ENCODE measurements around the gene BARHL2. TPM values are rescaled to one million over a fixed set of nuclear protein-coding genes. Genes with fewer than 3 reads are reported as not detected.

BARHL2 gene
- total RNA-seq, 1 experiment from 2014 or later = not detected

DNA sequence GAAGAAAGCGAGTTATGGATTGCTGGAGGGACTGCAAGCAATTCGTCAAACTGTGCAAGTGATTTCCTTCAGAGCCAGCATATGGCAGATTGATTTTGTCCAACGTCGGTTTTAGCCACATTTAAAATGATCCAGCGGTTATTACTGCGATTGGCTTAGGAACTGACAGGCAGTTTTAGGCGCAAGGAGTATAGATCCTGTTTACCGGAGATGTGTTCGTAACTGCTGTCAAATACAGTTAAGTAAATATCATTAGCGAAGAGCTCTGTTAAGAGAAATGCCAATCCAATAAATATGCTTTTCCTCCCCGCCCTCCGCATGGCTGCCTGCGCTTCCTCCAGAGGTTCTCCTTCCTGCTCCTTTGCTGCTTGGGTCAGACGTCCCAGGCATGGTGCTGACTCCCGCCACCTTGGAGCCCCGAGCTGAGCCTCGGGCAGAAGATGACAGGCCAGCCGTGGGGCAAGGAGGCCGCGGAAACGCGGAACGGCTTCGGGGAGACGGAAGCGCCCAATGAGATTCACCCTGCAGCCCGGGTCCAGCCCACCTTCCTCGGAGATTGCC, 9.4 kb upstream of the BARHL2 start:
- CTCF ChIA-PET = no interaction called here
- H3K4me3 Mint-ChIP-seq (ENCODE audit: low read depth, unreplicated experiment) = no peak overlapping the region
- TF ChIP-seq, protein P1, sequence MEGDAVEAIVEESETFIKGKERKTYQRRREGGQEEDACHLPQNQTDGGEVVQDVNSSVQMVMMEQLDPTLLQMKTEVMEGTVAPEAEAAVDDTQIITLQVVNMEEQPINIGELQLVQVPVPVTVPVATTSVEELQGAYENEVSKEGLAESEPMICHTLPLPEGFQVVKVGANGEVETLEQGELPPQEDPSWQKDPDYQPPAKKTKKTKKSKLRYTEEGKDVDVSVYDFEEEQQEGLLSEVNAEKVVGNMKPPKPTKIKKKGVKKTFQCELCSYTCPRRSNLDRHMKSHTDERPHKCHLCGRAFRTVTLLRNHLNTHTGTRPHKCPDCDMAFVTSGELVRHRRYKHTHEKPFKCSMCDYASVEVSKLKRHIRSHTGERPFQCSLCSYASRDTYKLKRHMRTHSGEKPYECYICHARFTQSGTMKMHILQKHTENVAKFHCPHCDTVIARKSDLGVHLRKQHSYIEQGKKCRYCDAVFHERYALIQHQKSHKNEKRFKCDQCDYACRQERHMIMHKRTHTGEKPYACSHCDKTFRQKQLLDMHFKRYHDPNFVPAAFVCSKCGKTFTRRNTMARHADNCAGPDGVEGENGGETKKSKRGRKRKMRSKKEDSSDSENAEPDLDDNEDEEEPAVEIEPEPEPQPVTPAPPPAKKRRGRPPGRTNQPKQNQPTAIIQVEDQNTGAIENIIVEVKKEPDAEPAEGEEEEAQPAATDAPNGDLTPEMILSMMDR (IDR thresholded peaks at IDR 0.05; ENCODE audit: unreplicated experiment) = no peak
- DNase-seq = no peak
- intact Hi-C loops (cut with micrococcal nuclease; ENCODE audit: unreplicated experiment) = no loop called here
- no TSS peak for BruUV-seq (replicated peaks)
- peaks cover 42% of the 10 kb centered on the region for H3K27me3 Mint-ChIP-seq (ENCODE audit: unreplicated experiment)
- peaks cover 8% of the 10 kb centered on the region for H3K36me3 Mint-ChIP-seq (ENCODE audit: insufficient read depth, unreplicated experiment)
- no peaks in the 10 kb centered on the region for H3K9me3 Mint-ChIP-seq (ENCODE audit: low read depth, unreplicated experiment)
- no peak overlapping the region for H3K27ac Mint-ChIP-seq (ENCODE audit: unreplicated experiment)
- H3K4me1 Mint-ChIP-seq (ENCODE audit: low read depth, unreplicated experiment) = peaks cover 8% of the 10 kb centered on the region

GRCh38 chr1:90725657-90726424, 8.7 kb upstream of the BARHL2 start:
- DNase-seq = no peak
- BruUV-seq (replicated peaks) = no TSS peak
- Mint-ChIP-seq H3K4me3 (ENCODE audit: low read depth, unreplicated experiment) (no peak overlapping the region), H3K27me3 (ENCODE audit: unreplicated experiment) (peaks cover 35% of the 10 kb centered on the region), H3K4me1 (ENCODE audit: low read depth, unreplicated experiment) (peaks cover 7% of the 10 kb centered on the region), H3K27ac (ENCODE audit: unreplicated experiment) (no peak overlapping the region), H3K9me3 (ENCODE audit: low read depth, unreplicated experiment) (no peaks in the 10 kb centered on the region), H3K36me3 (ENCODE audit: insufficient read depth, unreplicated experiment) (peaks cover 7% of the 10 kb centered on the region)
- intact Hi-C loops (cut with micrococcal nuclease; ENCODE audit: unreplicated experiment) = no loop called here
- CTCF ChIA-PET = no interaction called here
- TF ChIP-seq, protein P1 (IDR thresholded peaks at IDR 0.05; ENCODE audit: unreplicated experiment) = no peak

DNA sequence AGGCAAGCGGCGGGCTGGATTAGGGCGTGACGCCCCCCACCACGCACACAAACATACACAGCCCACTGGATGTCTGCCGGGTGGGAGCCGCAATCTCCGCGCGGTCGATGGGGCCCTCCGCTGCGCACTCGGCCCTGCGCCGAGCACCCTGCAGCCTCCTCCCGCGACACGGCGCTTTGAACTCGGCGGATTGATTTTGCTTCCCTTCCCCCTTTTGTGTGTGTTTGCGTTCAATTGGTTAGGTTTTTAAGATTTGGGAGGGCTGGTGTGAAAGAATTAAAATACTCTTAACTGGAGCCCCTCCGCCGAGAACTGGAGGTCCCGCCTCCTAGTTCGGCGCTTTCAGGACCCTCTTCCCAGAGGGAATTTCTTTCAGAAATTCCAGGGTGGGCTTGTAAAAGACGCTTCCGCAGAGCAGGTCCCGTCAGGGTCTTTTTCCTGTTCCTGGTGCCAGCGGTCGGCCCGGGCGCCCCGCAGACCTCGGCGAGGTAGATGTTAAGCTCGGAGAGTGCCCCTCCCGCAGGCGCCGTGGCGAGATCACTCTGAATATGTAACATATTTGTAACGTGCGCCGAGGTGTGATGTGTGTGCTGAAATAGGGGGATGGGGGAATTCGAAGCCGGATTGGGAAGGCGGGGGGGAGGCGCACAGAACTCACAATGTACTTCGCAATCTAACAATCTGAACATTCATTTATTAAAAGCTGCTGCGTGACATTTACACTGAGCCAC, 8.0 kb upstream of the BARHL2 start:
- H3K4me3 Mint-ChIP-seq (ENCODE audit: low read depth, unreplicated experiment) = no peak overlapping the region
- CTCF ChIA-PET = no interaction called here
- no peak for DNase-seq
- H3K27me3 Mint-ChIP-seq (ENCODE audit: unreplicated experiment) = peaks cover 28% of the 10 kb centered on the region
- no peak overlapping the region for H3K27ac Mint-ChIP-seq (ENCODE audit: unreplicated experiment)
- H3K36me3 Mint-ChIP-seq (ENCODE audit: insufficient read depth, unreplicated experiment) = no peaks in the 10 kb centered on the region
- no TSS peak for BruUV-seq (replicated peaks)
- TF ChIP-seq, protein P1 (IDR thresholded peaks at IDR 0.05; ENCODE audit: unreplicated experiment) = no peak
- H3K9me3 Mint-ChIP-seq (ENCODE audit: low read depth, unreplicated experiment) = no peaks in the 10 kb centered on the region
- no peaks in the 10 kb centered on the region for H3K4me1 Mint-ChIP-seq (ENCODE audit: low read depth, unreplicated experiment)
- intact Hi-C loops (cut with micrococcal nuclease; ENCODE audit: unreplicated experiment) = no loop called here

DNA sequence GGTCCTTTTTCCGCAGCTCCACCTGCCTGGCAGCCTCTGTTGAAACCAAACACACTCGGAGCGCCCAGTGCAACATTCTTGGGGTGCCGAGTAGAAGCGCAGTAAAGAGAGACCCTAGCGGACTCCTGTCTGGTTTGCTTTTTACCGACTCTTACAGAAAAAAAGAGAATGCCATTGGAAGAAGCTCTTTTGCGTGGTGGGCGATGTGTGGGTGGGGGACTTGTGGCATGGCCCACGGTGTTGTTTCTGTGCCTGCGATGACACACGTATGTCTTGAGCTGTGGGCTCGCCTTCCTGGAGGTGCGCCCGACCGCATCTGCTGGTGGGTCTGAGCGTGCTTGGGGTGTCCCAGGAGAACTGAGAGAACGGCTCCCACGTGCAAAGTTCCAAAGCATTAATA, 7.3 kb upstream of the BARHL2 start:
- intact Hi-C loops (cut with micrococcal nuclease; ENCODE audit: unreplicated experiment) = no loop called here
- H3K4me3 Mint-ChIP-seq (ENCODE audit: low read depth, unreplicated experiment) = no peak overlapping the region
- no peak overlapping the region for H3K27ac Mint-ChIP-seq (ENCODE audit: unreplicated experiment)
- H3K9me3 Mint-ChIP-seq (ENCODE audit: low read depth, unreplicated experiment) = no peaks in the 10 kb centered on the region
- CTCF ChIA-PET = no interaction called here
- H3K27me3 Mint-ChIP-seq (ENCODE audit: unreplicated experiment) = peaks cover 21% of the 10 kb centered on the region
- no peaks in the 10 kb centered on the region for H3K36me3 Mint-ChIP-seq (ENCODE audit: insufficient read depth, unreplicated experiment)
- no TSS peak for BruUV-seq (replicated peaks)
- TF ChIP-seq, protein P1 (IDR thresholded peaks at IDR 0.05; ENCODE audit: unreplicated experiment) = no peak
- DNase-seq = no peak
- no peaks in the 10 kb centered on the region for H3K4me1 Mint-ChIP-seq (ENCODE audit: low read depth, unreplicated experiment)

Data from Calu3 (cell line).